Panc1 (cell line): ENCODE results near the gene TRIM31. TPM values are rescaled to one million over a fixed set of nuclear protein-coding genes. Genes with fewer than 3 reads are reported as not detected.

Experiments
- ATAC-seq: fragments of 200-7000 bp; cut with Tn5 transposase; 2 replicates; pipeline ENCODE4 v1.9.1; 2020; ENCODE audit warnings: mild to moderate bottlenecking, moderate library complexity
- BruUV-seq: library from RNA; stranded (reverse); fragments of 400-500 nt; replicated peaks from 2 replicates; lab custom pipeline; 2021; lab: Mats Ljungman, UMichigan
- CTCF ChIA-PET: fragments of 300-600 bp; sonication (Branson Sonifier 250); formaldehyde crosslinking; loops from one replicate; lab custom pipeline; 2022; ENCODE audit warnings: antibody characterized with exemption; lab: Charles Lee
- POLR2A ChIA-PET: fragments of 300-600 bp; sonication (Branson Sonifier 250); formaldehyde crosslinking; loops from one replicate; lab custom pipeline; 2022; ENCODE audit warnings: antibody characterized with exemption; lab: Charles Lee
- DNase-seq: peaks from one replicate; pipeline ENCODE4 v3.0.0-alpha.2; 2010; ENCODE audit warnings: low read depth, low spot score
- H3K27ac ChIP-seq: 2 replicates; pipeline ENCODE4 v1.5.1; 2011; ENCODE audit warnings: mild to moderate bottlenecking, low read length, inconsistent platforms
- H3K27me3 ChIP-seq: fragments of 200-500 bp; sonication (Bioruptor generic); 2 replicates; pipeline ENCODE4 v1.6.0; 2014; ENCODE audit warnings: low read length, inconsistent platforms; ENCODE audit not compliant: control insufficient read depth, insufficient read depth
- H3K36me3 ChIP-seq: fragments of 200-500 bp; sonication (Bioruptor generic); 2 replicates; pipeline ENCODE4 v1.5.1; 2014; ENCODE audit warnings: inconsistent platforms, mild to moderate bottlenecking, low read length, moderate library complexity; ENCODE audit not compliant: control insufficient read depth, insufficient read depth
- H3K4me1 ChIP-seq: 2 replicates; pipeline ENCODE4 v1.5.1; 2011; ENCODE audit warnings: inconsistent platforms, mild to moderate bottlenecking, low read length, moderate library complexity; ENCODE audit not compliant: control insufficient read depth, insufficient read depth
- H3K4me3 ChIP-seq, 2 experiments: 2 replicates each; pipeline ENCODE4 v1.5.1; 2011 to 2012; ENCODE audit warnings: low read depth in 2 of 2, low read length in 2 of 2, mild to moderate bottlenecking in 2 of 2, inconsistent platforms in 1 of 2, moderate library complexity in 1 of 2
- H3K9me3 ChIP-seq: fragments of 200-500 bp; sonication (Bioruptor generic); 2 replicates; pipeline ENCODE4 v1.5.1; 2014; ENCODE audit warnings: low read depth, mild to moderate bottlenecking, inconsistent platforms, low read length, moderate library complexity; ENCODE audit not compliant: control insufficient read depth, insufficient read depth
- CTCF ChIP-seq: fragments of 450-650 bp; IDR thresholded peaks from 2 replicates; pipeline ENCODE4 v1.5.1; 2017; ENCODE audit warnings: mild to moderate bottlenecking
- POLR2AphosphoS5 ChIP-seq: IDR thresholded peaks from 2 replicates; pipeline ENCODE4 v1.6.1; 2012; ENCODE audit warnings: mild to moderate bottlenecking, low read depth, low read length, moderate library complexity
- REST ChIP-seq, 2 experiments: IDR thresholded peaks; 2 replicates each; pipeline ENCODE4 v1.6.1; 2011 to 2012; ENCODE audit warnings: low read depth in 2 of 2, control low read depth in 1 of 2, low read length in 1 of 2, mild to moderate bottlenecking in 1 of 2, moderate library complexity in 1 of 2; ENCODE audit not compliant: insufficient read depth in 1 of 2
- SIN3A ChIP-seq: IDR thresholded peaks from 2 replicates; pipeline ENCODE4 v1.6.1; 2012; ENCODE audit warnings: low read depth, mild to moderate bottlenecking, low read length, moderate library complexity, borderline replicate concordance; ENCODE audit not compliant: insufficient read depth
- TCF7L2 ChIP-seq: IDR thresholded peaks from 2 replicates; pipeline ENCODE4 v1.6.1; 2011; ENCODE audit warnings: mild to moderate bottlenecking, low read depth, low read length, inconsistent platforms
- in situ Hi-C: cut with HindIII; loops from 2 replicates; pipeline ENCODE4 v1.10.0; 2016; ENCODE audit warnings: low sequenced_read_pairs, low pct_unique_long_range_greater_than_20kb
- intact Hi-C: fragments of 100-400 bp; cut with micrococcal nuclease; formaldehyde crosslinking; loops from one replicate; pipeline ENCODE4 v1.10.0; 2022; ENCODE audit not compliant: unreplicated experiment
- total RNA-seq: library from RNA; stranded (reverse); gene quantifications from one replicate; pipeline ENCODE4 v1.2.1, GENCODE V29; 2021; ENCODE audit not compliant: unreplicated experiment

Gene TRIM31
- total RNA-seq, 1 experiment from 2014 or later, result not detected

- TF ChIP-seq TCF7L2 (no peak), SIN3A (no peak), POLR2AphosphoS5 (no peak), REST (IDR thresholded peaks at IDR 0.05; ENCODE audit: insufficient read depth in 1 of 2, low read depth in 2 of 2, low read length in 1 of 2) (no peak), CTCF (no peak)
- Histone ChIP-seq H3K4me3 (peak overlapping the region; percentile 38 to 78; a peak in 3 of 4 replicates), H3K4me1 (peaks cover 16% of the 10 kb centered on the region), H3K27me3 (peaks cover 7% of the 10 kb centered on the region), H3K27ac (no peak overlapping the region), H3K9me3 (no peaks in the 10 kb centered on the region), H3K36me3 (no peaks in the 10 kb centered on the region)
- ChIA-PET POLR2A (no interaction called here), CTCF (interaction anchor here (0.6 to 2.6 kb wide), 12 partner anchors 10 to 437 kb away, joined by 3 to 68 read pairs (median 4); partner anchors contain the start of gene PPP1R11)
- no peak for DNase-seq
- intact Hi-C loops (loop anchor here (1.0 to 2.0 kb wide), 2 partner anchors 27 to 67 kb away; no protein-coding TSS in a partner anchor), in situ Hi-C loops (no loop called here)
- BruUV-seq, result no TSS peak
- no peak for ATAC-seq
Observed at GRCh38 chr6:30103872-30104179, 9.1 kb downstream of the TRIM31 start.

GRCh38 chr6:30102970-30103871, 9.7 kb downstream of the TRIM31 start:
- BruUV-seq, result no TSS peak
- ChIA-PET POLR2A (no interaction called here), CTCF (interaction anchor here (0.6 to 2.6 kb wide), 15 partner anchors 9 to 437 kb away, joined by 3 to 68 read pairs (median 3); partner anchors contain the start of gene PPP1R11)
- Histone ChIP-seq H3K9me3 (no peaks in the 10 kb centered on the region), H3K27ac (peak overlapping the region; percentile 37; the same call in 1 of the 2 replicates), H3K27me3 (peaks cover 7% of the 10 kb centered on the region), H3K4me3 (peak overlapping the region; percentile 38 to 78), H3K36me3 (no peaks in the 10 kb centered on the region), H3K4me1 (peaks cover 16% of the 10 kb centered on the region)
- TF ChIP-seq POLR2AphosphoS5, result no peak
- peak; percentile 95 for TF ChIP-seq CTCF
- intact Hi-C loops, result loop anchor here (1.0 to 2.0 kb wide), 2 partner anchors 28 to 68 kb away; no protein-coding TSS in a partner anchor
- DNase-seq (peak; percentile 75), ATAC-seq (peak; percentile 81)
- in situ Hi-C loops, result no loop called here
